ENCODE measurements around the gene ZNF695. TPM values are rescaled to one million over a fixed set of nuclear protein-coding genes. Genes with fewer than 3 reads are reported as not detected.

ZNF695 gene
- total and polyA plus RNA-seq, 9 of the 15 experiments (the other 6 are each of a cell fraction or from before 2014, with no cell fraction given), result 8.7 to 15.2 (median 10.9) TPM

DNA sequence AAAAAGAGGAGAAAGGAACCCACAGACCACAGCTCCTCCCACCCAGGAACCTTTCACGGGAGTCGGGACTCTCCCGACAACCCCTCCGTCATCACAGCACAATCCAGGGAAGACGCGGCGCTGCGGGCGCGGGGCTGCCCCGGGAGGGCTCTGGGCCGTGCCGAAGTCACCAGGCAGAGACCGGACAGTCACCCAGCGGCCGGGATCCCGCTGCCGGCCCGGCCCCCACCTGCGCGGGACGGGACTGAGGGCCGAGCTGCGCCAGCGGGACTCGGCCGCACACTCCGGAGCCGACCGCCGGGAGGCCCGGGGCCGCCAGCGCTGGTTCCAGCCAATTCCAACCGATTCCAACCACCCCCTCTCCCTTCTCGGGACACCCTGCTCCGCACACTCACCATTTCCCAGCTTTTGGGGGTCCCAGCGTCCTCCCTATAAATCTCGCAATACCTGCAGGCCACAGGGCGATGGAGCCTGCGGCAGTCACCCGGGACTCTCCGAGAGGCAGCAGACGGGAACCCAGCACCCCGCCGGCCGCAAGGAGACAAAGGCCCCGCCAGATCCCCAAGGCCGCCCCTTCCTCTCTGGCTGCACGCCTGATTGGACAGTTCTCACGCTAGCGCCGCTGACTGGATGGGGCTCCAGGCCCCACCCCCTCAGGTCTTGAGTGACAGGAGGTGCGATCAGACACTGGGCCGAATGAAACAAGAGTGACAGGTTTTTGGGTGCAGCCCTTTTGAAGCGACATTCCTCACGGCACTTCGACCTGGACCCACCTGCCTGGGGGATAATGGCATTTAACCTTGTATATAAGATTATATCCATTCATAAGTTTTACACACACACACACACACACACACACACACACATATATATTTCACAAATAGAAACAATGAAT lies at the start of gene ZNF695 (continued):
- TF ChIP-seq, protein P1, sequence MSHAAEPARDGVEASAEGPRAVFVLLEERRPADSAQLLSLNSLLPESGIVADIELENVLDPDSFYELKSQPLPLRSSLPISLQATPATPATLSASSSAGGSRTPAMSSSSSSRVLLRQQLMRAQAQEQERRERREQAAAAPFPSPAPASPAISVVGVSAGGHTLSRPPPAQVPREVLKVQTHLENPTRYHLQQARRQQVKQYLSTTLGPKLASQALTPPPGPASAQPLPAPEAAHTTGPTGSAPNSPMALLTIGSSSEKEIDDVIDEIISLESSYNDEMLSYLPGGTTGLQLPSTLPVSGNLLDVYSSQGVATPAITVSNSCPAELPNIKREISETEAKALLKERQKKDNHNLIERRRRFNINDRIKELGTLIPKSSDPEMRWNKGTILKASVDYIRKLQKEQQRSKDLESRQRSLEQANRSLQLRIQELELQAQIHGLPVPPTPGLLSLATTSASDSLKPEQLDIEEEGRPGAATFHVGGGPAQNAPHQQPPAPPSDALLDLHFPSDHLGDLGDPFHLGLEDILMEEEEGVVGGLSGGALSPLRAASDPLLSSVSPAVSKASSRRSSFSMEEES (CRISPR knock-in tag; IDR thresholded peaks at IDR 0.05), result no peak
- TF ChIP-seq ZNF436 (CRISPR knock-in tag; IDR thresholded peaks at IDR 0.05) (no peak), SMAD4 (CRISPR knock-in tag; conservative IDR thresholded peaks at IDR 0.05) (peak; percentile 76), NFE2L1 (tag; IDR thresholded peaks at IDR 0.05; ENCODE audit: borderline replicate concordance, low read depth) (no peak), HDAC1 (IDR thresholded peaks at IDR 0.05) (peak in 1 of 2 experiments; percentile 74; a peak in 2 of 4 replicates), PURB (CRISPR knock-in tag; IDR thresholded peaks at IDR 0.05; ENCODE audit: low read depth) (no peak), COPS2 (conservative IDR thresholded peaks at IDR 0.05) (no peak), ZNF174 (CRISPR knock-in tag; IDR thresholded peaks at IDR 0.05) (no peak), MAFF (IDR thresholded peaks at IDR 0.05; ENCODE audit: low read length) (no peak), FOXA1 (IDR thresholded peaks at IDR 0.05; ENCODE audit: borderline replicate concordance) (no peak), ZFP36 (IDR thresholded peaks at IDR 0.05; ENCODE audit: low read depth, low read length, partially characterized antibody) (no peak), ZNF311 (CRISPR knock-in tag; IDR thresholded peaks at IDR 0.05) (no peak), PRPF4 (IDR thresholded peaks at IDR 0.05; ENCODE audit: insufficient read depth, low read depth, low read length, poor library complexity, severe bottlenecking) (no peak), BMI1 (IDR thresholded peaks at IDR 0.05; ENCODE audit: low read length) (no peak), CTBP1 (IDR thresholded peaks at IDR 0.05; ENCODE audit: borderline replicate concordance) (0 out of 2 replicates have a peak, but pooled peaks have one; percentile 39), PHB2 (IDR thresholded peaks at IDR 0.05; ENCODE audit: low read depth) (no peak), RFX7 (CRISPR knock-in tag; IDR thresholded peaks at IDR 0.05) (no peak), KLF16 (IDR thresholded peaks at IDR 0.05) (no peak)
- TF ChIP-seq, protein P2, sequence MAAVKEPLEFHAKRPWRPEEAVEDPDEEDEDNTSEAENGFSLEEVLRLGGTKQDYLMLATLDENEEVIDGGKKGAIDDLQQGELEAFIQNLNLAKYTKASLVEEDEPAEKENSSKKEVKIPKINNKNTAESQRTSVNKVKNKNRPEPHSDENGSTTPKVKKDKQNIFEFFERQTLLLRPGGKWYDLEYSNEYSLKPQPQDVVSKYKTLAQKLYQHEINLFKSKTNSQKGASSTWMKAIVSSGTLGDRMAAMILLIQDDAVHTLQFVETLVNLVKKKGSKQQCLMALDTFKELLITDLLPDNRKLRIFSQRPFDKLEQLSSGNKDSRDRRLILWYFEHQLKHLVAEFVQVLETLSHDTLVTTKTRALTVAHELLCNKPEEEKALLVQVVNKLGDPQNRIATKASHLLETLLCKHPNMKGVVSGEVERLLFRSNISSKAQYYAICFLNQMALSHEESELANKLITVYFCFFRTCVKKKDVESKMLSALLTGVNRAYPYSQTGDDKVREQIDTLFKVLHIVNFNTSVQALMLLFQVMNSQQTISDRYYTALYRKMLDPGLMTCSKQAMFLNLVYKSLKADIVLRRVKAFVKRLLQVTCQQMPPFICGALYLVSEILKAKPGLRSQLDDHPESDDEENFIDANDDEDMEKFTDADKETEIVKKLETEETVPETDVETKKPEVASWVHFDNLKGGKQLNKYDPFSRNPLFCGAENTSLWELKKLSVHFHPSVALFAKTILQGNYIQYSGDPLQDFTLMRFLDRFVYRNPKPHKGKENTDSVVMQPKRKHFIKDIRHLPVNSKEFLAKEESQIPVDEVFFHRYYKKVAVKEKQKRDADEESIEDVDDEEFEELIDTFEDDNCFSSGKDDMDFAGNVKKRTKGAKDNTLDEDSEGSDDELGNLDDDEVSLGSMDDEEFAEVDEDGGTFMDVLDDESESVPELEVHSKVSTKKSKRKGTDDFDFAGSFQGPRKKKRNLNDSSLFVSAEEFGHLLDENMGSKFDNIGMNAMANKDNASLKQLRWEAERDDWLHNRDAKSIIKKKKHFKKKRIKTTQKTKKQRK (IDR thresholded peaks at IDR 0.05; ENCODE audit: borderline replicate concordance, low read depth, low read length), result peak; percentile 72; the same call in 1 of the 2 replicates
- TF ChIP-seq, protein P3, sequence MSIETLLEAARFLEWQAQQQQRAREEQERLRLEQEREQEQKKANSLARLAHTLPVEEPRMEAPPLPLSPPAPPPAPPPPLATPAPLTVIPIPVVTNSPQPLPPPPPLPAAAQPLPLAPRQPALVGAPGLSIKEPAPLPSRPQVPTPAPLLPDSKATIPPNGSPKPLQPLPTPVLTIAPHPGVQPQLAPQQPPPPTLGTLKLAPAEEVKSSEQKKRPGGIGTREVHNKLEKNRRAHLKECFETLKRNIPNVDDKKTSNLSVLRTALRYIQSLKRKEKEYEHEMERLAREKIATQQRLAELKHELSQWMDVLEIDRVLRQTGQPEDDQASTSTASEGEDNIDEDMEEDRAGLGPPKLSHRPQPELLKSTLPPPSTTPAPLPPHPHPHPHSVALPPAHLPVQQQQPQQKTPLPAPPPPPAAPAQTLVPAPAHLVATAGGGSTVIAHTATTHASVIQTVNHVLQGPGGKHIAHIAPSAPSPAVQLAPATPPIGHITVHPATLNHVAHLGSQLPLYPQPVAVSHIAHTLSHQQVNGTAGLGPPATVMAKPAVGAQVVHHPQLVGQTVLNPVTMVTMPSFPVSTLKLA (conservative IDR thresholded peaks at IDR 0.05), result peak in 1 of 2 experiments; percentile 37; a peak in 1 of 4 replicates
- TF ChIP-seq, protein P4, sequence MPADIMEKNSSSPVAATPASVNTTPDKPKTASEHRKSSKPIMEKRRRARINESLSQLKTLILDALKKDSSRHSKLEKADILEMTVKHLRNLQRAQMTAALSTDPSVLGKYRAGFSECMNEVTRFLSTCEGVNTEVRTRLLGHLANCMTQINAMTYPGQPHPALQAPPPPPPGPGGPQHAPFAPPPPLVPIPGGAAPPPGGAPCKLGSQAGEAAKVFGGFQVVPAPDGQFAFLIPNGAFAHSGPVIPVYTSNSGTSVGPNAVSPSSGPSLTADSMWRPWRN (IDR thresholded peaks at IDR 0.05; ENCODE audit: low read depth), result no peak

All from K562 (cell line).